HepG2 (cell line): ENCODE measurements around the gene TOP2A. TPM values are rescaled to one million over a fixed set of nuclear protein-coding genes. Genes with fewer than 3 reads are reported as not detected.

Experiments used
- EEA1 ChIP-seq: sonication (generic); formaldehyde crosslinking; IDR thresholded peaks from 2 replicates; pipeline ENCODE4 v1.5.1; 2020; ENCODE audit warnings: mild to moderate bottlenecking, missing genetic modification reagents, borderline replicate concordance
- HMGA1 ChIP-seq: sonication (generic); formaldehyde crosslinking; conservative IDR thresholded peaks from 2 replicates; pipeline ENCODE4 v1.4.0; 2020; ENCODE audit warnings: missing genetic modification reagents
- IKZF1 ChIP-seq: fragments of 450-650 bp; IDR thresholded peaks from 2 replicates; pipeline ENCODE4 v1.7.1; 2016
- ZFP36 ChIP-seq: fragments of 150-350 bp; IDR thresholded peaks from 2 replicates; pipeline ENCODE4 v1.6.1; 2018; ENCODE audit warnings: borderline replicate concordance, low read length, low read depth; ENCODE audit not compliant: partially characterized antibody
- ZFP36L1 ChIP-seq: sonication (generic); formaldehyde crosslinking; IDR thresholded peaks from 2 replicates; pipeline ENCODE4 v1.8.0; 2022; ENCODE audit warnings: mild to moderate bottlenecking, missing genetic modification reagents, moderate library complexity
- ZIK1 ChIP-seq: sonication (generic); formaldehyde crosslinking; IDR thresholded peaks from 2 replicates; pipeline ENCODE4 v1.5.0; 2020; ENCODE audit warnings: mild to moderate bottlenecking, low read depth, missing genetic modification reagents, borderline replicate concordance
- ZNF101 ChIP-seq: sonication (generic); formaldehyde crosslinking; IDR thresholded peaks from 2 replicates; pipeline ENCODE4 v1.4.0; 2020; ENCODE audit warnings: mild to moderate bottlenecking, low read depth, missing genetic modification reagents, borderline replicate concordance
- ZNF292 ChIP-seq: sonication (generic); formaldehyde crosslinking; IDR thresholded peaks from 2 replicates; pipeline ENCODE4 v1.8.1; 2022; ENCODE audit warnings: mild to moderate bottlenecking, low read depth, missing genetic modification reagents, borderline replicate concordance
- ZNF3 ChIP-seq: IDR thresholded peaks from 2 replicates; pipeline ENCODE4 v1.7.0; 2017; ENCODE audit warnings: inconsistent platforms
- ZNF326 ChIP-seq: sonication (generic); formaldehyde crosslinking; IDR thresholded peaks from 2 replicates; pipeline ENCODE4 v1.4.0; 2020; ENCODE audit warnings: missing genetic modification reagents, borderline replicate concordance
- ZNF562 ChIP-seq: sonication (generic); formaldehyde crosslinking; IDR thresholded peaks from 2 replicates; pipeline ENCODE4 v1.8.0; 2022; ENCODE audit warnings: missing genetic modification reagents, borderline replicate concordance
- ZNF615 ChIP-seq: sonication (generic); formaldehyde crosslinking; IDR thresholded peaks from 2 replicates; pipeline ENCODE4 v1.5.0; 2020; ENCODE audit warnings: mild to moderate bottlenecking, missing genetic modification reagents, borderline replicate concordance
- ZNF703 ChIP-seq: sonication (generic); formaldehyde crosslinking; IDR thresholded peaks from 2 replicates; pipeline ENCODE4 v1.5.1; 2020; ENCODE audit warnings: missing genetic modification reagents, mild to moderate bottlenecking, moderate library complexity, borderline replicate concordance
- polyA plus RNA-seq, 8 experiments: library from polyadenylated mRNA; depleted of rRNA in 3 of 8; stranded (reverse) in 7 of 8; unstranded in 1 of 8; fragments of >200 nt; fragmentation: Illumina TruSeq in 4 of 8; extraction: Trizol in 4 of 8; gene quantifications; 2 replicates each; pipeline versions ENCODE4 v1.2.1 to v1.2.3, GENCODE V29; 2011 to 2016; ENCODE audit warnings: low read depth in 4 of 8, missing spikeins in 1 of 8, mixed read lengths in 1 of 8; ENCODE audit not compliant: insufficient read depth in 1 of 8
- total RNA-seq, 5 experiments: library from RNA; depleted of rRNA; stranded (reverse); fragments of >200 nt; fragmentation: Illumina TruSeq; extraction: Trizol; gene quantifications; 2 replicates each; pipeline ENCODE4 v1.2.3, GENCODE V29; 2016; ENCODE audit warnings: low read depth in 1 of 5
- TF ChIP-seq, protein P1 (sequence below): IDR thresholded peaks from 2 replicates; pipeline ENCODE4 v1.6.1; 2016; ENCODE audit warnings: low read depth, control low read depth
- TF ChIP-seq, protein P2 (sequence below): sonication (generic); formaldehyde crosslinking; IDR thresholded peaks from 2 replicates; pipeline ENCODE4 v1.4.0; 2020; ENCODE audit warnings: mild to moderate bottlenecking, low read depth, missing genetic modification reagents
- TF ChIP-seq, protein P3 (sequence below), 2 experiments: fragments of 450-650 bp in 1 of 2; sonication (generic) in 1 of 2; formaldehyde crosslinking in 1 of 2; IDR thresholded peaks; 2 replicates each; pipeline versions ENCODE4 v1.6.1 to v1.8.0; 2016 to 2022; ENCODE audit warnings: antibody characterized with exemption in 1 of 2, mild to moderate bottlenecking in 1 of 2, missing genetic modification reagents in 1 of 2

Gene TOP2A
- total and polyA plus RNA-seq, 2 of the 13 experiments (the other 11 are each of a cell fraction or from before 2014, with no cell fraction given): 108 to 327 TPM

DNA sequence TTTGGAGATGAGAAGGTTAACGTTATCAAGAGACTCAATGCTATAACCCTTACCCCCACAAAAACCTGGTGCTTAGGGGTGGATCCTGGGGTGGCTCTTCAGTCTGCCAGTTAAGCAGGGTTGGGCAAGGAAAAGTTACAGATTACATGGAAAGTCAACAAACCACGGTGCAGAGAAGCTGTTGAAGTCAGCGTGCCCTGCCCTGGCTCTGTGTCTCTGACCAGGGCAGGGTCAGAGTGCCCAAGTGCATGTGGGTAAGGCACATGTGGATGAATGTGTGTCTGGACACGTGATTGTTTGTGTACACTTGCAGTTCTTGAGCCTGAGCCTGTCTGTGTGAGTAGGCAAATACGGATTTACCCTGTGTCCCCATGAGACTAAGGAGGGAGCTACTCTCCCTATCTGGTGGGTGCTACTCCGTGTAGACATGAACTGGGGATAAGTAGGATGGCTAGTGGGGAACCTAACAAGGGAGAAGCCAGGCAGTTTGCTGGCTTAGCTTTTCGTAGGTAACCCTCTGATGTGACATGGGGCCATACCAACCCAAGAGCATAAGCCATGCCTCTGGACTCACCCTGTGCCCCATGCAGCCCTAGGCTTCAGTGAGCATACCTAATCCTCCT, 31.1 kb upstream of the TOP2A start (continued):
- no peak for TF ChIP-seq IKZF1
- TF ChIP-seq ZNF3 (CRISPR knock-in tag): peak; percentile 65; the same call in 1 of the 2 replicates
- TF ChIP-seq, protein P1, sequence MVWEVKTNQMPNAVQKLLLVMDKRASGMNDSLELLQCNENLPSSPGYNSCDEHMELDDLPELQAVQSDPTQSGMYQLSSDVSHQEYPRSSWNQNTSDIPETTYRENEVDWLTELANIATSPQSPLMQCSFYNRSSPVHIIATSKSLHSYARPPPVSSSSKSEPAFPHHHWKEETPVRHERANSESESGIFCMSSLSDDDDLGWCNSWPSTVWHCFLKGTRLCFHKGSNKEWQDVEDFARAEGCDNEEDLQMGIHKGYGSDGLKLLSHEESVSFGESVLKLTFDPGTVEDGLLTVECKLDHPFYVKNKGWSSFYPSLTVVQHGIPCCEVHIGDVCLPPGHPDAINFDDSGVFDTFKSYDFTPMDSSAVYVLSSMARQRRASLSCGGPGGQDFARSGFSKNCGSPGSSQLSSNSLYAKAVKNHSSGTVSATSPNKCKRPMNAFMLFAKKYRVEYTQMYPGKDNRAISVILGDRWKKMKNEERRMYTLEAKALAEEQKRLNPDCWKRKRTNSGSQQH: peak; percentile 87; the same call in 1 of the 2 replicates
- TF ChIP-seq ZNF615 (CRISPR knock-in tag): no peak
- no peak for TF ChIP-seq ZNF703 (CRISPR knock-in tag)
- TF ChIP-seq ZFP36: no peak
- TF ChIP-seq, protein P2, sequence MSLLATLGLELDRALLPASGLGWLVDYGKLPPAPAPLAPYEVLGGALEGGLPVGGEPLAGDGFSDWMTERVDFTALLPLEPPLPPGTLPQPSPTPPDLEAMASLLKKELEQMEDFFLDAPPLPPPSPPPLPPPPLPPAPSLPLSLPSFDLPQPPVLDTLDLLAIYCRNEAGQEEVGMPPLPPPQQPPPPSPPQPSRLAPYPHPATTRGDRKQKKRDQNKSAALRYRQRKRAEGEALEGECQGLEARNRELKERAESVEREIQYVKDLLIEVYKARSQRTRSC (CRISPR knock-in tag): no peak
- TF ChIP-seq ZFP36L1 (CRISPR knock-in tag): 0 out of 2 replicates have a peak, but pooled peaks have one; percentile 47
- TF ChIP-seq HMGA1 (CRISPR knock-in tag): no peak
- no peak for TF ChIP-seq EEA1 (CRISPR knock-in tag)
- TF ChIP-seq ZNF292 (CRISPR knock-in tag): peak; percentile 85
- TF ChIP-seq, protein P3, sequence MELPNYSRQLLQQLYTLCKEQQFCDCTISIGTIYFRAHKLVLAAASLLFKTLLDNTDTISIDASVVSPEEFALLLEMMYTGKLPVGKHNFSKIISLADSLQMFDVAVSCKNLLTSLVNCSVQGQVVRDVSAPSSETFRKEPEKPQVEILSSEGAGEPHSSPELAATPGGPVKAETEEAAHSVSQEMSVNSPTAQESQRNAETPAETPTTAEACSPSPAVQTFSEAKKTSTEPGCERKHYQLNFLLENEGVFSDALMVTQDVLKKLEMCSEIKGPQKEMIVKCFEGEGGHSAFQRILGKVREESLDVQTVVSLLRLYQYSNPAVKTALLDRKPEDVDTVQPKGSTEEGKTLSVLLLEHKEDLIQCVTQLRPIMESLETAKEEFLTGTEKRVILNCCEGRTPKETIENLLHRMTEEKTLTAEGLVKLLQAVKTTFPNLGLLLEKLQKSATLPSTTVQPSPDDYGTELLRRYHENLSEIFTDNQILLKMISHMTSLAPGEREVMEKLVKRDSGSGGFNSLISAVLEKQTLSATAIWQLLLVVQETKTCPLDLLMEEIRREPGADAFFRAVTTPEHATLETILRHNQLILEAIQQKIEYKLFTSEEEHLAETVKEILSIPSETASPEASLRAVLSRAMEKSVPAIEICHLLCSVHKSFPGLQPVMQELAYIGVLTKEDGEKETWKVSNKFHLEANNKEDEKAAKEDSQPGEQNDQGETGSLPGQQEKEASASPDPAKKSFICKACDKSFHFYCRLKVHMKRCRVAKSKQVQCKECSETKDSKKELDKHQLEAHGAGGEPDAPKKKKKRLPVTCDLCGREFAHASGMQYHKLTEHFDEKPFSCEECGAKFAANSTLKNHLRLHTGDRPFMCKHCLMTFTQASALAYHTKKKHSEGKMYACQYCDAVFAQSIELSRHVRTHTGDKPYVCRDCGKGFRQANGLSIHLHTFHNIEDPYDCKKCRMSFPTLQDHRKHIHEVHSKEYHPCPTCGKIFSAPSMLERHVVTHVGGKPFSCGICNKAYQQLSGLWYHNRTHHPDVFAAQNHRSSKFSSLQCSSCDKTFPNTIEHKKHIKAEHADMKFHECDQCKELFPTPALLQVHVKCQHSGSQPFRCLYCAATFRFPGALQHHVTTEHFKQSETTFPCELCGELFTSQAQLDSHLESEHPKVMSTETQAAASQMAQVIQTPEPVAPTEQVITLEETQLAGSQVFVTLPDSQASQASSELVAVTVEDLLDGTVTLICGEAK (IDR thresholded peaks at IDR 0.05): no peak
- TF ChIP-seq, protein P3 (CRISPR knock-in tag; IDR thresholded peaks at IDR 0.05): peak; percentile 55; the same call in 1 of the 2 replicates
- 0 out of 2 replicates have a peak, but pooled peaks have one; percentile 66 for TF ChIP-seq ZIK1 (CRISPR knock-in tag)
- TF ChIP-seq ZNF326 (CRISPR knock-in tag): no peak
- TF ChIP-seq ZNF101 (CRISPR knock-in tag): no peak
- no peak for TF ChIP-seq ZNF562 (CRISPR knock-in tag)
